GM23338 (cell line): ENCODE results near the gene C14orf132. TPM values are rescaled to one million over a fixed set of nuclear protein-coding genes. Genes with fewer than 3 reads are reported as not detected.

ENCODE experiments used
- CREB1 ChIP-seq: fragments of 250-450 bp; sonication (Bioruptor Pico); IDR thresholded peaks from 2 replicates; pipeline ENCODE4 v1.5.0; 2020; ENCODE audit warnings: low read depth, mild to moderate bottlenecking, moderate library complexity
- ETS1 ChIP-seq: IDR thresholded peaks from 2 replicates; pipeline ENCODE4 v1.6.1; 2016; ENCODE audit warnings: antibody characterized with exemption
- EZH2phosphoT487 ChIP-seq: fragments of 200-600 bp; sonication (generic); IDR thresholded peaks from one replicate; pipeline ENCODE4 v1.8.1; 2018; ENCODE audit warnings: antibody characterized with exemption; ENCODE audit not compliant: unreplicated experiment
- JUNB ChIP-seq: IDR thresholded peaks from one replicate; pipeline ENCODE4 v1.6.1; 2016; ENCODE audit warnings: antibody characterized with exemption; ENCODE audit not compliant: unreplicated experiment
- NANOG ChIP-seq: IDR thresholded peaks from 2 replicates; pipeline ENCODE4 v1.6.1; 2016; ENCODE audit warnings: antibody characterized with exemption, borderline replicate concordance
- POLR2AphosphoS5 ChIP-seq: IDR thresholded peaks from 2 replicates; pipeline ENCODE4 v1.6.1; 2016; ENCODE audit warnings: antibody characterized with exemption, low read depth
- REST ChIP-seq: IDR thresholded peaks from one replicate; pipeline ENCODE4 v1.6.1; 2018; ENCODE audit warnings: antibody characterized with exemption; ENCODE audit not compliant: unreplicated experiment
- ZNF114 ChIP-seq: fragments of 250-450 bp; sonication (Bioruptor Pico); IDR thresholded peaks from 2 replicates; pipeline ENCODE4 v1.5.0; 2020; ENCODE audit warnings: mild to moderate bottlenecking, moderate library complexity
- ZNF331 ChIP-seq: fragments of 250-450 bp; sonication (Bioruptor Pico); IDR thresholded peaks from 2 replicates; pipeline ENCODE4 v1.5.0; 2020; ENCODE audit warnings: low read depth, mild to moderate bottlenecking, moderate library complexity
- ZNF462 ChIP-seq: fragments of 250-450 bp; sonication (Bioruptor Pico); IDR thresholded peaks from 2 replicates; pipeline ENCODE4 v1.5.0; 2020; ENCODE audit warnings: mild to moderate bottlenecking, moderate library complexity
- polyA plus RNA-seq: library from polyadenylated mRNA; unstranded; fragments of >200 nt; fragmentation: Nextera tagmentation; extraction: Ambion mirVana; gene quantifications from 2 replicates; pipeline ENCODE4 v1.2.1, GENCODE V29; 2016
- total RNA-seq: library from RNA; depleted of rRNA; stranded (reverse); fragments of >200 nt; shearing (Covaris generic); gene quantifications from 2 replicates; pipeline ENCODE4 v1.2.3, GENCODE V29; 2014

Gene C14orf132
- total and polyA plus RNA-seq, 2 experiments from 2014 or later: 13.8 to 16.2 TPM

GRCh38 chr14:96138241-96138640 is 99.1 kb downstream of the C14orf132 start (continued):
- TF ChIP-seq ZNF462 (CRISPR knock-in tag): no peak
- TF ChIP-seq CREB1 (CRISPR knock-in tag): no peak
- no peak for TF ChIP-seq REST
- no peak for TF ChIP-seq ETS1
- TF ChIP-seq ZNF331 (CRISPR knock-in tag): no peak
- no peak for TF ChIP-seq EZH2phosphoT487
- TF ChIP-seq POLR2AphosphoS5: no peak
- TF ChIP-seq NANOG: no peak
- no peak for TF ChIP-seq JUNB
- TF ChIP-seq ZNF114: no peak
